HCT116 (cell line): ENCODE results near the gene SEMA5A. TPM values are rescaled to one million over a fixed set of nuclear protein-coding genes. Genes with fewer than 3 reads are reported as not detected.

ENCODE experiments used
- ATAC-seq: fragments of 200-7000 bp; cut with Tn5 transposase; 2 replicates; pipeline ENCODE4 v1.9.1; 2020; ENCODE audit warnings: mild to moderate bottlenecking, moderate library complexity
- BruUV-seq: library from RNA; stranded (reverse); fragments of 400-500 nt; replicated peaks from 2 replicates; lab custom pipeline; 2021; lab: Mats Ljungman, UMichigan
- CTCF ChIA-PET: fragments of 300-600 bp; sonication (Branson Sonifier 250); formaldehyde crosslinking; loops from one replicate; lab custom pipeline; 2021; ENCODE audit warnings: antibody characterized with exemption; lab: Charles Lee
- POLR2A ChIA-PET: fragments of 300-600, 350-600 bp; sonication (Branson Sonifier 250); formaldehyde crosslinking; loops from one replicate; lab custom pipeline; 2021; ENCODE audit warnings: antibody characterized with exemption; lab: Charles Lee
- RAD21 ChIA-PET, 2 experiments: fragments of 300-600 bp; sonication (Branson Sonifier 250); formaldehyde crosslinking; loops; one replicate each; lab custom pipeline; 2023; ENCODE audit warnings: low total read pairs in 2 of 2; ENCODE audit not compliant: uncharacterized antibody in 2 of 2, unreplicated experiment in 2 of 2, low non-redundant PET in 1 of 2; lab: Charles Lee
- DNase-seq: peaks from one replicate; pipeline ENCODE4 v3.0.0-alpha.2; 2010; ENCODE audit warnings: low read depth, low spot score
- H2AFZ ChIP-seq: fragments of 200-600 bp; shearing (Covaris generic), sonication (generic); 2 replicates; pipeline ENCODE4 v1.6.1; 2017; ENCODE audit warnings: low read depth, mixed run types, mixed read lengths, antibody characterized with exemption, low read length; ENCODE audit not compliant: poor library complexity, severe bottlenecking
- H3K27ac ChIP-seq: 2 replicates; pipeline ENCODE4 v1.5.1; 2012; ENCODE audit warnings: low read depth, low read length
- H3K27me3 ChIP-seq: fragments of 200-600 bp; sonication (generic); 2 replicates; pipeline ENCODE4 v1.6.1; 2016; ENCODE audit warnings: mixed run types, low read length, mixed read lengths; ENCODE audit not compliant: insufficient read depth
- H3K36me3 ChIP-seq, 2 experiments: fragments of 200-500 bp in 1 of 2; fragments of 200-600 bp in 1 of 2; sonication (Bioruptor generic) in 1 of 2; sonication (generic) in 1 of 2; 2 replicates each; pipeline versions ENCODE4 v1.5.1 to v1.6.1; 2014 to 2016; ENCODE audit warnings: low read length in 2 of 2, inconsistent platforms in 1 of 2, mixed read lengths in 1 of 2, mixed run types in 1 of 2; ENCODE audit not compliant: insufficient read depth in 2 of 2, control insufficient read depth in 1 of 2
- H3K4me1 ChIP-seq, 2 experiments: fragments of 200-600 bp in 1 of 2; sonication (generic) in 1 of 2; 2 replicates each; pipeline versions ENCODE4 v1.5.1 to v1.6.1; 2012 to 2017; ENCODE audit warnings: low read length in 2 of 2, inconsistent platforms in 1 of 2, mild to moderate bottlenecking in 1 of 2, mixed read lengths in 1 of 2, mixed run types in 1 of 2, moderate library complexity in 1 of 2; ENCODE audit not compliant: insufficient read depth in 2 of 2, control insufficient read depth in 1 of 2
- H3K4me2 ChIP-seq: fragments of 200-600 bp; sonication (generic); 2 replicates; pipeline ENCODE4 v1.6.1; 2017; ENCODE audit warnings: mixed run types, low read length, mixed read lengths
- H3K4me3 ChIP-seq, 2 experiments: fragments of 200-600 bp in 1 of 2; sonication (generic) in 1 of 2; replicated peaks in 1 of 2; 2 replicates each; pipeline ENCODE4 v1.5.1; 2011 to 2016; ENCODE audit warnings: low read length in 2 of 2, control low read depth in 1 of 2, low read depth in 1 of 2, mild to moderate bottlenecking in 1 of 2, mixed read lengths in 1 of 2, mixed run types in 1 of 2
- H3K79me2 ChIP-seq: fragments of 200-600 bp; sonication (generic); 2 replicates; pipeline ENCODE4 v1.6.1; 2017; ENCODE audit warnings: mild to moderate bottlenecking, mixed run types, low read length, moderate library complexity, mixed read lengths; ENCODE audit not compliant: insufficient read depth
- H3K9ac ChIP-seq: fragments of 200-600 bp; sonication (generic); 2 replicates; pipeline ENCODE4 v1.6.1; 2016; ENCODE audit warnings: low read length, mixed read lengths
- H3K9me2 ChIP-seq: fragments of 200-600 bp; sonication (generic), shearing (Covaris generic); 2 replicates; pipeline ENCODE4 v1.6.1; 2017; ENCODE audit warnings: mixed run types, mild to moderate bottlenecking, moderate library complexity; ENCODE audit not compliant: insufficient read depth
- H3K9me3 ChIP-seq, 2 experiments: fragments of 200-500 bp in 1 of 2; fragments of 200-600 bp in 1 of 2; sonication (Bioruptor generic) in 1 of 2; sonication (generic) in 1 of 2; 2 replicates each; pipeline ENCODE4 v1.6.1; 2014 to 2017; ENCODE audit warnings: low read length in 2 of 2, mixed read lengths in 2 of 2, inconsistent platforms in 1 of 2, low read depth in 1 of 2, mild to moderate bottlenecking in 1 of 2, mixed run types in 1 of 2, moderate library complexity in 1 of 2; ENCODE audit not compliant: control insufficient read depth in 1 of 2, insufficient read depth in 1 of 2
- H4K20me1 ChIP-seq: fragments of 200-600 bp; sonication (generic), shearing (Covaris generic); 2 replicates; pipeline ENCODE4 v1.6.1; 2017; ENCODE audit warnings: mixed run types, mild to moderate bottlenecking, moderate library complexity; ENCODE audit not compliant: insufficient read depth
- CEBPB ChIP-seq: IDR thresholded peaks from 2 replicates; pipeline ENCODE4 v1.6.1; 2012; ENCODE audit warnings: low read depth
- EGR1 ChIP-seq: IDR thresholded peaks from 2 replicates; pipeline ENCODE4 v1.6.1; 2012; ENCODE audit warnings: low read depth
- ELF1 ChIP-seq: IDR thresholded peaks from 2 replicates; pipeline ENCODE4 v1.6.1; 2012; ENCODE audit warnings: low read depth, borderline replicate concordance
- FOSL1 ChIP-seq: IDR thresholded peaks from 2 replicates; pipeline ENCODE4 v1.6.1; 2012; ENCODE audit warnings: low read depth
- SRF ChIP-seq: IDR thresholded peaks from 2 replicates; pipeline ENCODE4 v1.6.1; 2012; ENCODE audit warnings: low read depth
- TCF7L2 ChIP-seq: IDR thresholded peaks from 2 replicates; pipeline ENCODE4 v1.7.0; 2011; ENCODE audit warnings: borderline replicate concordance, inconsistent platforms; ENCODE audit not compliant: insufficient read depth, insufficient read length; ENCODE audit errors: extremely low read depth
- ZBTB33 ChIP-seq: IDR thresholded peaks from 2 replicates; pipeline ENCODE4 v1.6.1; 2011; ENCODE audit warnings: mild to moderate bottlenecking, low read length, moderate library complexity; ENCODE audit not compliant: insufficient replicate concordance; ENCODE audit errors: extremely low read depth
- intact Hi-C: fragments of 100-400 bp; cut with micrococcal nuclease; formaldehyde crosslinking; loops from 2 replicates; pipeline ENCODE4 v1.10.0; 2022
- total RNA-seq: library from RNA; stranded (reverse); gene quantifications from one replicate; pipeline ENCODE4 v1.2.1, GENCODE V29; 2021; ENCODE audit not compliant: unreplicated experiment

The SEMA5A gene
- total RNA-seq, 1 experiment from 2014 or later: 0.02 TPM

- CTCF ChIA-PET: no interaction called here
- no peak for TF ChIP-seq FOSL1
- TF ChIP-seq, all 23 proteins: peak for 0
- DNase-seq (no peak), ATAC-seq (no peak)
- Histone ChIP-seq H3K36me3 (no peaks in the 10 kb centered on the region), H3K9me2 (no peaks in the 10 kb centered on the region), H3K4me1 (no peaks in the 10 kb centered on the region), H3K79me2 (no peaks in the 10 kb centered on the region), H3K4me3 (no peak overlapping the region), H3K4me2 (no peak overlapping the region), H3K27ac (no peak overlapping the region), H2AFZ (no peak overlapping the region), H3K9me3 (peaks cover 8 to 31% of the 10 kb centered on the region in 2 experiments; a peak in 2 of 4 replicates), H4K20me1 (no peaks in the 10 kb centered on the region), H3K9ac (no peak overlapping the region), H3K27me3 (no peaks in the 10 kb centered on the region)
- POLR2A ChIA-PET: no interaction called here
- RAD21 ChIA-PET: no interaction called here
- BruUV-seq: no TSS peak
- intact Hi-C loops: no loop called here
These were observed 417.7 kb downstream of the SEMA5A start for GRCh38 chr5:9128136-9128535.

GRCh38 chr5:9126490-9126889, 419.4 kb downstream of the SEMA5A start:
- ChIA-PET CTCF (no interaction called here), POLR2A (no interaction called here)
- Histone ChIP-seq H3K4me2 (no peak overlapping the region), H4K20me1 (no peaks in the 10 kb centered on the region), H3K27me3 (no peaks in the 10 kb centered on the region), H3K36me3 (no peaks in the 10 kb centered on the region), H3K9me3 (peaks cover 8 to 38% of the 10 kb centered on the region in 2 experiments; a peak in 2 of 4 replicates), H3K27ac (no peak overlapping the region), H3K4me3 (no peak overlapping the region), H3K79me2 (no peaks in the 10 kb centered on the region), H3K9me2 (no peaks in the 10 kb centered on the region)
- no TSS peak for BruUV-seq
- TF ChIP-seq ELF1 (no peak), EGR1 (no peak), SRF (no peak), TCF7L2 (no peak), CEBPB (no peak), ZBTB33 (no peak)
- TF ChIP-seq, all 23 proteins: peak for 0
- DNase-seq: no peak
- RAD21 ChIA-PET: no interaction called here
- intact Hi-C loops: no loop called here
- no peak for ATAC-seq
- Histone ChIP-seq H2AFZ (no peak overlapping the region), H3K4me1 (no peaks in the 10 kb centered on the region), H3K9ac (no peak overlapping the region)
